HepG2 (cell line): Measurements from ENCODE around the gene ABCC1. TPM values are rescaled to one million over a fixed set of nuclear protein-coding genes. Genes with fewer than 3 reads are reported as not detected.
A peak's percentile ranks its signal among the peaks of the same experiment; 100 is the strongest.

Source experiments
- ATAC-seq: fragments of 200-7000 bp; cut with Tn5 transposase; 3 replicates; pipeline ENCODE4 v1.9.1; 2020; ENCODE audit warnings: mild to moderate bottlenecking, moderate library complexity
- BruUV-seq: library from RNA; stranded (reverse); fragments of 400-500 nt; replicated peaks from 2 replicates; lab custom pipeline; 2021; lab: Mats Ljungman, UMichigan
- CTCF ChIA-PET: fragments of 300-600 bp; formaldehyde crosslinking; extraction: SDS; loops from one replicate; lab custom pipeline; 2021; ENCODE audit warnings: low total read pairs, inconsistent platforms, low intra/inter-chr PET ratio; lab: Yijun Ruan, JAX
- POLR2A ChIA-PET: fragments of 350-600 bp; sonication (Branson Sonifier 250); formaldehyde crosslinking; loops from one replicate; lab custom pipeline; 2020; ENCODE audit warnings: antibody characterized with exemption, inconsistent platforms; lab: Yijun Ruan, JAX
- DNase-seq: peaks from one replicate; pipeline ENCODE4 v3.0.0-alpha.2; 2015; ENCODE audit warnings: low spot score
- FAIRE-seq: peaks from 3 replicates; lab custom pipeline; 2011; peaks lifted over from hg19 to GRCh38; lab: Jason Lieb, UNC
- H2AFZ ChIP-seq: one replicate; pipeline ENCODE4 v1.6.1; 2011; ENCODE audit warnings: low read length, inconsistent platforms
- H3K27ac ChIP-seq: fragments of 300-600 bp; 3 replicates; pipeline ENCODE4 v1.8.0; 2011; ENCODE audit warnings: mixed run types, mild to moderate bottlenecking, mixed read lengths, low read length, inconsistent platforms; ENCODE audit not compliant: insufficient read depth; ENCODE audit errors: extremely low read length
- H3K27me3 ChIP-seq, 2 experiments: fragments of 200-600 bp in 1 of 2; 2 replicates in 1 of 2; 3 replicates in 1 of 2; pipeline versions ENCODE4 v1.6.0 to v1.8.0; 2011; ENCODE audit warnings: low read length in 2 of 2, mild to moderate bottlenecking in 2 of 2, moderate library complexity in 2 of 2, inconsistent platforms in 1 of 2; ENCODE audit not compliant: insufficient read depth in 2 of 2, control insufficient read depth in 1 of 2
- H3K36me3 ChIP-seq, 2 experiments: fragments of 200-600 bp in 1 of 2; replicated peaks in 1 of 2; 2 replicates in 1 of 2; 3 replicates in 1 of 2; pipeline versions ENCODE4 v1.5.1 to v1.8.0; 2011; ENCODE audit warnings: low read length in 2 of 2, inconsistent platforms in 1 of 2; ENCODE audit not compliant: insufficient read depth in 2 of 2, control insufficient read depth in 1 of 2
- H3K4me1 ChIP-seq: 2 replicates; pipeline ENCODE4 v1.5.1; 2012; ENCODE audit warnings: low read length, inconsistent platforms; ENCODE audit not compliant: insufficient read depth
- H3K4me2 ChIP-seq: 2 replicates; pipeline ENCODE4 v1.6.0; 2011; ENCODE audit warnings: low read depth, low read length, inconsistent platforms
- H3K4me3 ChIP-seq, 3 experiments: fragments of 200-600 bp in 1 of 3; sonication (generic), shearing (Covaris generic) in 1 of 3; replicated peaks in 1 of 3; 2 replicates each; pipeline ENCODE4 v1.5.1; 2011 to 2016; ENCODE audit warnings: low read length in 3 of 3, inconsistent platforms in 2 of 3, low read depth in 2 of 3, mild to moderate bottlenecking in 2 of 3, control low read depth in 1 of 3, mixed read lengths in 1 of 3; ENCODE audit not compliant: insufficient read depth in 1 of 3
- H3K79me2 ChIP-seq: one replicate; pipeline ENCODE4 v1.6.1; 2011; ENCODE audit warnings: low read length, inconsistent platforms; ENCODE audit not compliant: insufficient read depth
- H3K9ac ChIP-seq: 2 replicates; pipeline ENCODE4 v1.6.0; 2011; ENCODE audit warnings: mild to moderate bottlenecking, low read depth, low read length, inconsistent platforms; ENCODE audit not compliant: insufficient read depth
- H3K9me3 ChIP-seq: 2 replicates; pipeline ENCODE4 v1.5.1; 2012; ENCODE audit warnings: mild to moderate bottlenecking, low read length
- H4K20me1 ChIP-seq: 2 replicates; pipeline ENCODE4 v1.6.0; 2011; ENCODE audit warnings: inconsistent platforms, mild to moderate bottlenecking, low read length, moderate library complexity; ENCODE audit not compliant: insufficient read depth
- CENPBD1 ChIP-seq: sonication (generic); formaldehyde crosslinking; IDR thresholded peaks from 2 replicates; pipeline ENCODE4 v1.8.0; 2022; ENCODE audit warnings: missing genetic modification reagents, low read depth, mild to moderate bottlenecking, borderline replicate concordance
- CREB1 ChIP-seq, 2 experiments: fragments of 450-650 bp in 1 of 2; IDR thresholded peaks; 2 replicates each; pipeline ENCODE4 v1.6.1; 2016 to 2017; ENCODE audit warnings: control low read depth in 1 of 2, mild to moderate bottlenecking in 1 of 2, missing compliant biosample characterization in 1 of 2, missing genetic modification characterization in 1 of 2
- ERF ChIP-seq: IDR thresholded peaks from 2 replicates; pipeline ENCODE4 v1.6.1; 2018; ENCODE audit warnings: missing biosample characterization, missing genetic modification reagents
- MAFG ChIP-seq: sonication (generic); formaldehyde crosslinking; IDR thresholded peaks from 2 replicates; pipeline ENCODE4 v1.5.1; 2020; ENCODE audit warnings: mild to moderate bottlenecking, missing genetic modification reagents
- PAF1 ChIP-seq: IDR thresholded peaks from 2 replicates; pipeline ENCODE4 v1.6.1; 2016; ENCODE audit warnings: missing genetic modification reagents, missing compliant biosample characterization
- POLR2G ChIP-seq: fragments of 200-400 bp; formaldehyde crosslinking; IDR thresholded peaks from 2 replicates; pipeline ENCODE4 v1.6.1; 2018; ENCODE audit warnings: mild to moderate bottlenecking, low read depth, low read length, moderate library complexity
- PRMT3 ChIP-seq: sonication (generic); formaldehyde crosslinking; IDR thresholded peaks from 2 replicates; pipeline ENCODE4 v1.8.1; 2022; ENCODE audit warnings: low read depth, mild to moderate bottlenecking, moderate library complexity, missing genetic modification reagents, borderline replicate concordance
- RARA ChIP-seq: IDR thresholded peaks from 2 replicates; pipeline ENCODE4 v1.6.1; 2016; ENCODE audit warnings: missing genetic modification reagents, missing compliant biosample characterization
- REPIN1 ChIP-seq: sonication (generic); formaldehyde crosslinking; IDR thresholded peaks from 2 replicates; pipeline ENCODE4 v1.8.0; 2022; ENCODE audit warnings: missing genetic modification reagents, low read depth, mild to moderate bottlenecking, borderline replicate concordance
- ZFP62 ChIP-seq: sonication (generic); formaldehyde crosslinking; IDR thresholded peaks from 2 replicates; pipeline ENCODE4 v1.4.0; 2020; ENCODE audit warnings: missing genetic modification reagents
- ZNF12 ChIP-seq: sonication (generic); formaldehyde crosslinking; IDR thresholded peaks from 2 replicates; pipeline ENCODE4 v1.5.0; 2020; ENCODE audit warnings: missing genetic modification reagents
- ZNF496 ChIP-seq: sonication (generic); formaldehyde crosslinking; IDR thresholded peaks from 2 replicates; pipeline ENCODE4 v1.8.1; 2023; ENCODE audit warnings: mild to moderate bottlenecking, moderate library complexity, missing genetic modification reagents; ENCODE audit not compliant: insufficient replicate concordance
- ZNF512B ChIP-seq: sonication (generic); formaldehyde crosslinking; IDR thresholded peaks from 2 replicates; pipeline ENCODE4 v1.5.1; 2020; ENCODE audit warnings: missing genetic modification reagents, mild to moderate bottlenecking, borderline replicate concordance
- ZNF7 ChIP-seq: IDR thresholded peaks from 2 replicates; pipeline ENCODE4 v1.6.1; 2016; ENCODE audit warnings: missing biosample characterization, missing genetic modification reagents
- ZNF710 ChIP-seq: sonication (generic); formaldehyde crosslinking; IDR thresholded peaks from 2 replicates; pipeline ENCODE4 v1.5.0; 2020; ENCODE audit warnings: mild to moderate bottlenecking, missing genetic modification reagents, borderline replicate concordance
- WGBS: methylation state at CpG from one replicate; pipeline ENCODE4 v1.1.6; 2017; ENCODE audit warnings: low lambda C conversion rate; 5-methylcytosine and 5-hydroxymethylcytosine counted together
- in situ Hi-C: cut with HindIII; loops from 2 replicates; pipeline ENCODE4 v1.10.0; 2017; ENCODE audit warnings: low pct_unique_long_range_greater_than_20kb; ENCODE audit not compliant: extremely low pct_ligation_motif_present
- intact Hi-C: fragments of 100-400 bp; cut with micrococcal nuclease; formaldehyde crosslinking; loops from one replicate; pipeline ENCODE4 v1.10.0; 2022; ENCODE audit not compliant: unreplicated experiment
- polyA plus RNA-seq, 8 experiments: library from polyadenylated mRNA; depleted of rRNA in 3 of 8; stranded (reverse) in 7 of 8; unstranded in 1 of 8; fragments of >200 nt; fragmentation: Illumina TruSeq in 4 of 8; extraction: Trizol in 4 of 8; gene quantifications; 2 replicates each; pipeline versions ENCODE4 v1.2.1 to v1.2.3, GENCODE V29; 2011 to 2016; ENCODE audit warnings: low read depth in 4 of 8, missing spikeins in 1 of 8, mixed read lengths in 1 of 8; ENCODE audit not compliant: insufficient read depth in 1 of 8
- total RNA-seq, 5 experiments: library from RNA; depleted of rRNA; stranded (reverse); fragments of >200 nt; fragmentation: Illumina TruSeq; extraction: Trizol; gene quantifications; 2 replicates each; pipeline ENCODE4 v1.2.3, GENCODE V29; 2016; ENCODE audit warnings: low read depth in 1 of 5

Gene ABCC1
- total and polyA plus RNA-seq, 2 of the 13 experiments (the other 11 are each of a cell fraction or from before 2014, with no cell fraction given) = 13.0 to 30.6 TPM

- TF ChIP-seq ZFP62 = no peak
- no peak for TF ChIP-seq ZNF496 (CRISPR knock-in tag)
- no peak for TF ChIP-seq ZNF12 (CRISPR knock-in tag)
- TF ChIP-seq ZNF7 (CRISPR knock-in tag) = no peak
- peak; percentile 59 for TF ChIP-seq POLR2G
- 0 out of 2 replicates have a peak, but pooled peaks have one; percentile 29 for TF ChIP-seq MAFG (CRISPR knock-in tag)
- TF ChIP-seq CENPBD1 (CRISPR knock-in tag) = no peak
- TF ChIP-seq PAF1 (CRISPR knock-in tag) = peak; percentile 60; the same call in 1 of the 2 replicates
Measured at GRCh38 chr16:16146380-16147315, 197.2 kb downstream of the ABCC1 start (continued).

- ATAC-seq (peak; percentile 2), DNase-seq (peak; percentile 35), FAIRE-seq (no peak)
- H2AFZ ChIP-seq = no peak overlapping the region
- BruUV-seq = no TSS peak
- ChIA-PET POLR2A (no interaction called here), CTCF (no interaction called here)
- intact Hi-C loops = no loop called here
- peaks cover 49% of the 10 kb centered on the region for H3K4me1 ChIP-seq
- no peak overlapping the region for H3K27ac ChIP-seq
- H3K4me2 ChIP-seq = no peak overlapping the region
- H3K27me3 ChIP-seq = no peaks in the 10 kb centered on the region
- WGBS = 45% methylated on average over 17 of the region's 17 CpGs
- in situ Hi-C loops = no loop called here
- no peaks in the 10 kb centered on the region for H3K9me3 ChIP-seq
- peaks cover 16 to 19% of the 10 kb centered on the region in 2 experiments; a peak in 4 of 5 replicates for H3K36me3 ChIP-seq
- H4K20me1 ChIP-seq = no peaks in the 10 kb centered on the region
- no peak overlapping the region for H3K9ac ChIP-seq
- no peaks in the 10 kb centered on the region for H3K79me2 ChIP-seq
- H3K4me3 ChIP-seq = no peak overlapping the region
- TF ChIP-seq PRMT3 (CRISPR knock-in tag) = 0 out of 2 replicates have a peak, but pooled peaks have one; percentile 25
- TF ChIP-seq ZNF710 (CRISPR knock-in tag) = 0 out of 2 replicates have a peak, but pooled peaks have one; percentile 17
- 0 out of 2 replicates have a peak, but pooled peaks have one; percentile 3 for TF ChIP-seq ERF
- peak; percentile 65; the same call in 1 of the 2 replicates for TF ChIP-seq ZNF512B
- no peak for TF ChIP-seq CREB1 (IDR thresholded peaks at IDR 0.05)
- no peak for TF ChIP-seq CREB1 (CRISPR knock-in tag; IDR thresholded peaks at IDR 0.05)
- 0 out of 2 replicates have a peak, but pooled peaks have one; percentile 4 for TF ChIP-seq RARA (CRISPR knock-in tag)
- TF ChIP-seq REPIN1 (CRISPR knock-in tag) = peak; percentile 7; the same call in 1 of the 2 replicates
Measured at GRCh38 chr16:16147316-16147999, 198.0 kb downstream of the ABCC1 start.
